Measurements from ENCODE around the gene ERCC2. TPM values are rescaled to one million over a fixed set of nuclear protein-coding genes. Genes with fewer than 3 reads are reported as not detected.
"Not testable (repeated sequence)": the region's sequence is repeated elsewhere in the genome, so short reads cannot be mapped to it uniquely, and the experiment has no call there.

ERCC2 gene
- total RNA-seq, 2 experiments from 2014 or later = 19.0 to 20.0 TPM

DNA sequence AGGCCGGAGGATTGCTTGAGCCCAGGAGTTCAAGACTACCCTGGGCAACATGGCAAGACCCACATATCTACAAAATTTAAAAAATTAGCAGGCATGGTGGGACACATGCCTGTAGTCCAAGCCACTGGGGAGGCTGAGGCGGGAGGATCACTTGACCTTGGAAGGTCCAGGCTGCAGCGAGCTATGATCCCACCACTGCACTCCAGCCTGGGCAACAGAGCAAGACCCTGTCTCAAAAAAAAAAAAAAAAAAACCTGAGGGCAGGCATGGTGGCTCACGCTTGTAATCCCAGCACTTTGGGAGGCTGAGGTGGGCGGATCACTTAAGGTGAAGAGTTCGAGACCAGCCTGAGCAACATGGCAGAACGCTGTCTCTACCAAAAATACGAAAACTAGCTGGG, 61.1 kb downstream of the ERCC2 start:
- DNase-seq; H3K9me3 Mint-ChIP-seq; H3K4me1 Mint-ChIP-seq; H3K27ac Mint-ChIP-seq; H3K4me3 Mint-ChIP-seq; H3K36me3 Mint-ChIP-seq (ENCODE audit: low read depth): not testable (repeated sequence)
- POLR2A ChIA-PET = interaction anchor here (1.0 kb wide), 1 partner anchor 9 kb away, joined by 3 read pairs; no protein-coding TSS in a partner anchor
- CTCF ChIA-PET = interaction anchor here (0.7 kb wide), 1 partner anchor 1823 kb away, joined by 4 read pairs; no protein-coding TSS in a partner anchor
- H3K27me3 Mint-ChIP-seq = peaks cover 10% of the 10 kb centered on the region

DNA sequence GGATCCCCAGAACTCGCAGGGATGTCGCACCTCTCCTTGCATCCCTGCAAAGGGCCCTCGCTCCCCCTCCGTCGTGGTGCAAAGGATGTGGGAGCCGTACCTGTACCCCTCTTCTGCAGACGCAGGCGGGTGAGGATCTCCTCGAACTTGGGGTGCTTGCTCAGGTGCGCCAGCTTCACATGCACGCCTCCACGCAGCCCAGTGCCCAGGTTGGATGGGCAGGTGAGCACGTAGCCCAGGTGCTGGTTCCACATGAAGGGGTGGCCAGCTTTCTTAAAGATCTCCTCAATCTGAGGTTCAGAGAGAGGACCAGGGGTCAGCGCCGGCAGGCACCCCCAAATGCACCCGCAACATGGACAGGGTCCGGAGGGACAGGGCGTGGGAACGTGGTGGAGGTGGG, 63.0 kb downstream of the ERCC2 start:
- Mint-ChIP-seq H3K36me3 (ENCODE audit: low read depth) (no peaks in the 10 kb centered on the region), H3K9me3 (no peaks in the 10 kb centered on the region), H3K4me1 (no peaks in the 10 kb centered on the region), H3K27ac (no peak overlapping the region), H3K4me3 (no peak overlapping the region), H3K27me3 (peaks cover 4% of the 10 kb centered on the region)
- POLR2A ChIA-PET = no interaction called here
- DNase-seq = no peak
- CTCF ChIA-PET = no interaction called here

DNA sequence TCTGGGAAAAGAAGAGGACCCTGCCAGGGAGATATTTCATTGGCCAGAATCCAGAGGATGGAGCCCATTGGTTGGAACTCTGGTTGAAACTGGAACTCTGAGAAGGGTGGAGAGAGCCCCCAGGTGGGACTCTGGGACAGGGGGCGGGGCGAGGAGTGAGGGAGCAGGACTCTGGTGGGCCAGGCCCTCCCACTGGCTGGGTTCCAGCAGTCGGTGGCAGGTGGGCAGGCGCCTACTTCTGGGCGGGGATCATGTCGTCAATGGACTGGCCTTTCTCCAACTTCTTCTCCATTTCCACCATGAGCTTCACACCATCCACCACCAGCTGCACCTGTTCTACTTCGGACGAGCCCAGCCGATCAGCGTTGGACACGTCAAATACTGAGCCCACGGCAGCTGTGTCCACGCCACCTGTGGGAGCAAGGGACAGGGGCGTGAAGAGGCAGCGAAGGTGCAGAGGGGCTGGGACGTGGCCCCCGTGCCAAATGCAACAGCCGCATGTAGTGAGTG, 63.8 kb downstream of the ERCC2 start:
- no peaks in the 10 kb centered on the region for H3K36me3 Mint-ChIP-seq (ENCODE audit: low read depth)
- H3K27me3 Mint-ChIP-seq = peaks cover 4% of the 10 kb centered on the region
- DNase-seq = no peak
- ChIA-PET CTCF (no interaction called here), POLR2A (no interaction called here)
- no peaks in the 10 kb centered on the region for H3K9me3 Mint-ChIP-seq
- no peak overlapping the region for H3K27ac Mint-ChIP-seq
- H3K4me3 Mint-ChIP-seq = no peak overlapping the region
- H3K4me1 Mint-ChIP-seq = no peaks in the 10 kb centered on the region

DNA sequence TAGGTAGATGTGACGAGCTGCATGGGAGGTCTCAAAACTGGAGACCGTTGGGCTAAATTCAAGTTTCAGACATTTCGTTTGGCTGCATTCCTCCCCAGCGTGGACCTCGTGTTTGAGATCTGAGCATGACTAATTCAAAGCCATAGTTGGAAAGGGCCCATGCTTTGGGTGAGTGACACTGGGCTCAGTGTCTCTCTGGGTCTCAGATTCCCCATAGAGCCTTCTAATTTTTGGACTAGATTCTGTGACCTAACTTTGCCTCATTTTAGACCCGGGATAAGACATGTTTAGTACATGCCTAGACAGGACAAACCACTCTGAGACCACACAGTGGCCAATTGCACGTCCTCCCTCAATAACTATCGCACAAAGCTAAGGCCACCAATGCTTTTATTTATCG, 64.3 kb downstream of the ERCC2 start:
- Mint-ChIP-seq H3K36me3 (ENCODE audit: low read depth) (no peaks in the 10 kb centered on the region), H3K9me3 (no peaks in the 10 kb centered on the region), H3K27ac (no peak overlapping the region), H3K4me1 (no peaks in the 10 kb centered on the region), H3K27me3 (peaks cover 4% of the 10 kb centered on the region), H3K4me3 (no peak overlapping the region)
- POLR2A ChIA-PET = interaction anchor here (1.5 kb wide), 1 partner anchor 9 kb away, joined by 4 read pairs; no protein-coding TSS in a partner anchor
- no peak for DNase-seq
- CTCF ChIA-PET = no interaction called here

DNA sequence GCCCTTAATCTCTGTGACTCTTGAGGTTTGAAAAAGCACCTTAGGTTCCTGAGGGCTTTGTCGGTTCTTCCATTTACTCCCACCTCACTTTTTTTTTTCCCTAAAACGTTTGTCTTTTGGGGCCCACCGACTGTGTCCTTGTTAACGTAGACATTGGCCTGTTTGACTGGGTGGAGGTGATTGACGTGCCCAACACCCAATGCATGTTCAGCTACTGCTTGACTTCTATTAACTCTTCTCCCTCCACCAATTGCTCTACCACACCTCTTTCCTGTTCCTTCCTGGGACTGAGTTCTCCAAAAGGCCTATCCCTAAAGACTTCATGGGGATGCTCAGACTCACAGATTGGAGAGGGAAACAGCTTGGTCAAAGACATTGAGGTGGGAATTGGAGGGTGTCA, 65.0 kb downstream of the ERCC2 start:
- ChIA-PET POLR2A (interaction anchor here (1.5 kb wide), 1 partner anchor 9 kb away, joined by 4 read pairs; no protein-coding TSS in a partner anchor), CTCF (no interaction called here)
- Mint-ChIP-seq H3K36me3 (ENCODE audit: low read depth) (no peaks in the 10 kb centered on the region), H3K9me3 (no peaks in the 10 kb centered on the region), H3K4me3 (no peak overlapping the region), H3K4me1 (no peaks in the 10 kb centered on the region), H3K27me3 (peaks cover 4% of the 10 kb centered on the region), H3K27ac (no peak overlapping the region)
- no peak for DNase-seq

DNA sequence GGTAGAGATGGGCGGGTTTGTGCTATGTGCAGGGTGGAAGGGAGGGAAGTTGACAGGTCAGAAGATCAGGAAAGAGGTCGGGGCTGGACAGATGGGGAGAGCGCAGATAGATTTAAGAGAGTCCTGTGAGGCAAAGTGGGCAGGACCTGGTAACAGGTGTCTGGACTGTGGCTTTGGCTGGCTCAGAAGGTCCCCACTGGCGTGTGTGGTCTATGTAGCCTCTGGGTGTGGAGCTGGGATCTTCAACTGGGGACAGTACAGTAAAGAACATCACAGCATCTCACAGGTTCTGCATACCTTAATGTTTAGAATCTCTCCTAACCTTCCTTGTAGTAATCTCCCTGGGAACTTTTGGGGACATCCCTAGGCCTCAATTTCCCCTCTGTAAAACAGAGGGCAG, 65.4 kb downstream of the ERCC2 start:
- no peak overlapping the region for H3K4me3 Mint-ChIP-seq
- H3K27ac Mint-ChIP-seq = no peak overlapping the region
- no peaks in the 10 kb centered on the region for H3K4me1 Mint-ChIP-seq
- no peaks in the 10 kb centered on the region for H3K9me3 Mint-ChIP-seq
- ChIA-PET CTCF (no interaction called here), POLR2A (interaction anchor here (1.5 kb wide), 1 partner anchor 10 kb away, joined by 4 read pairs; no protein-coding TSS in a partner anchor)
- H3K36me3 Mint-ChIP-seq (ENCODE audit: low read depth) = peaks cover 2% of the 10 kb centered on the region
- H3K27me3 Mint-ChIP-seq = peaks cover 4% of the 10 kb centered on the region
- no peak for DNase-seq

DNA sequence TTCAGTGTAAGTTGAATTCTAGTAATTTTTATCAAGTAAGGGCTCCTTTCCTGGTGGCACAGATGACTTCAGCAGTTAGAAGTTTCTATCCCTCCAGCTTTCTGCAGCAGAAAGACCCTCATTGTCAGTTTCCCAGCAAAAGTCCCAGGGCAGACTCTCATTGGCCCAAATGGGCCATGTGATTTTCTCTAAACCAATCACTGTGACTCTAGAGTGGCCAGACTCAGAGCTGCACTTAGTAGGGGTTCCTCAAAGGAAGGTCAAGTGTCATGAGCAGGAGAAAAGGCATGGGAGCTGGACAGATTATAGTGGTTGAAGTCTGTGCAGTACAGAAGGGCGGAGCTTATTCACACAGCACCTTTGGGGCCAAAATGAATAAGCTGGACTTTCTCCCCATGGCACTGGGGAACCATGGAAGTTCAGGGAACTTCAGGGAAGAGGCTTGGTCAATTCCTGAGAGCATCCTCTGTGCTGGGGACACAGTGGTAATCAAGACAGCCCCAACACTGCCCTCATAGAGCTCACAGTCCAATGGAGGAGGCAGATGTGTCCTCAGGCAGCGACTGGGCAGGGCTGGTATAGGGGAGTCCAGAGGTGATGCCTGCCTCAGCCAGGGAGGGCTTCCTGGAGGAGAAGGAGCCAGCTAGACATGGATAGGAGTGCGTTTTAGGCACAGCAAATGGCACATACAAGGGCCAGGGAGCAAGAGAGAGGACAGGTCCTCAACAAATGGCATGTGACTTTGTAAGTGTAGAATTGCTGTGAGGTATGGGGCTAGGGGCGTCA, 66.0 kb downstream of the ERCC2 start:
- H3K27ac Mint-ChIP-seq = no peak overlapping the region
- no peak overlapping the region for H3K4me3 Mint-ChIP-seq
- ChIA-PET POLR2A (interaction anchor here (1.5 kb wide), 1 partner anchor 10 kb away, joined by 4 read pairs; no protein-coding TSS in a partner anchor), CTCF (no interaction called here)
- peaks cover 2% of the 10 kb centered on the region for H3K36me3 Mint-ChIP-seq (ENCODE audit: low read depth)
- no peaks in the 10 kb centered on the region for H3K9me3 Mint-ChIP-seq
- no peak for DNase-seq
- peaks cover 4% of the 10 kb centered on the region for H3K27me3 Mint-ChIP-seq
- no peaks in the 10 kb centered on the region for H3K4me1 Mint-ChIP-seq

DNA sequence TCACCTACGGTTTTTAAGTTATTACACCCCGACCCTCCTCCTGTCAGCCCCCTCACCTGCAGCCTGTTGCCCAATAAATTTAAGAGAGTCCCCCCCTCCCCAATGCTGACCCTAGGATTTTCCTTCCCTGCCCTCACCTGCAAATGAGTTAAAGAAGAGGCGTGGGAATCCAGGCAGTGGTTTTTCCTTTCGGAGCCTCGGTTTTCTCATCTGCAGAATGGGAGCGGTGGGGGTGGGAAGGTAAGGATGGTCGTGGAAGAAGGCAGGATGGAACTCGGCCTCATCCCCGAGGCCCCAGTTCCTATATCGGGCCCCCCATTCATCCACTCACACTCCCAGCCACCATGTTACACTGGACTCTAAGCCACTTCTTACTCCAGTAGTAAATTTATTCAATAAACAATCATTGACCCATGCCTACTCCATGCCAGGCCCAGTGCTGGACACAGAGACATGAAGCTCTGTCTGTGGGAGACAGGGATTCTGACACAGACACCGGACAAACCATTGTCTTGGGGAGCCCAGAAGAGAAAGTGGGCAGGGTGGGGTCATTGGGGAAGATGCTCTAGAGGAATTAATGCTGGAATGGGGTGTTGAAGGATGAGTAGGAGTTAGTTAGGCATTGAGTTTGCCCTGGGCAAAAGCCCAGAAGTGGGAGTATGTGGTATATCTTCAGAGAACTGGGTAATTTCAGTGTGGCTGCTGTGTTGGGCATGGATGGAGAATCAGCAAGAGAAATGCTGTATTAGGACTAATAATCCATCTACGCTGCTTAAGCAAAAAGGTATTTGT, 66.9 kb downstream of the ERCC2 start:
- POLR2A ChIA-PET = no interaction called here
- DNase-seq = no peak
- Mint-ChIP-seq H3K4me1 (no peaks in the 10 kb centered on the region), H3K9me3 (no peaks in the 10 kb centered on the region), H3K36me3 (ENCODE audit: low read depth) (peaks cover 2% of the 10 kb centered on the region), H3K27me3 (peaks cover 4% of the 10 kb centered on the region), H3K27ac (no peak overlapping the region), H3K4me3 (no peak overlapping the region)
- CTCF ChIA-PET = no interaction called here

DNA sequence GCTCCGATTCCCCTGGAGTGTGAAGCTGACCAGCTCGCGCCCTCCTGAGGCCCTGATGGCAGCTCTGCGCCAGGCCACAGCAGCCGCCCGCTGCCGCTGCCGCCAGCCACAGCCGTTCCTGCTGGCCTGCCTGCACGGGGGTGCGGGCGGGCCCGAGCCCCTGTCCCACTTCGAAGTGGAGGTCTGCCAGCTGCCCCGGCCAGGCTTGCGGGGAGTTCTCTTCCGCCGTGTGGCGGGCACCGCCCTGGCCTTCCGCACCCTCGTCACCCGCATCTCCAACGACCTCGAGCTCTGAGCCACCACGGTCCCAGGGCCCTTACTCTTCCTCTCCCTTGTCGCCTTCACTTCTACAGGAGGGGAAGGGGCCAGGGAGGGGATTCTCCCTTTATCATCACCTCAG, 68.0 kb downstream of the ERCC2 start:
- Mint-ChIP-seq H3K27ac (no peak overlapping the region), H3K4me3 (no peak overlapping the region), H3K4me1 (no peaks in the 10 kb centered on the region), H3K27me3 (peaks cover 4% of the 10 kb centered on the region), H3K36me3 (ENCODE audit: low read depth) (peaks cover 2% of the 10 kb centered on the region), H3K9me3 (no peaks in the 10 kb centered on the region)
- CTCF ChIA-PET = no interaction called here
- no peak for DNase-seq
- POLR2A ChIA-PET = no interaction called here

Other genes with a start within 250 kb of the ERCC2 start
- under 1 TPM; 0.10 to 0.15 TPM for gene NKPD1, start 209.6 kb downstream of the ERCC2 start, total RNA-seq
- 10 to 100 TPM; 64.4 to 65.0 TPM for gene TRAPPC6A, start 192.3 kb downstream of the ERCC2 start, total RNA-seq
- 10 to 100 TPM; 16.3 to 20.4 TPM for gene BLOC1S3, start 191.8 kb downstream of the ERCC2 start, total RNA-seq
- not detected for gene EXOC3L2, start 125.2 kb downstream of the ERCC2 start, total RNA-seq
- 10 to 100 TPM; 26.9 to 33.3 TPM for gene MARK4, start 119.3 kb downstream of the ERCC2 start, total RNA-seq
- gene CKM, start 47.7 kb downstream of the ERCC2 start, total RNA-seq = not detected
- gene KLC3, start 29.8 kb downstream of the ERCC2 start, total RNA-seq = not detected
- 10 to 100 TPM; 13.0 to 18.9 TPM for gene PPP1R13L, start 34.5 kb upstream of the ERCC2 start, total RNA-seq
- 1 to 10 TPM; 3.6 to 3.8 TPM for gene POLR1G, start 36.1 kb upstream of the ERCC2 start, total RNA-seq
- 10 to 100 TPM; 59.8 to 60.6 TPM for gene ERCC1, start 53.3 kb upstream of the ERCC2 start, total RNA-seq
- gene FOSB, start 97.4 kb upstream of the ERCC2 start, total RNA-seq = 10 to 100 TPM; 15.3 to 16.1 TPM
- 1 to 10 TPM; 3.0 to 5.5 TPM for gene RTN2, start 126.5 kb upstream of the ERCC2 start, total RNA-seq
- gene PPM1N, start 127.9 kb upstream of the ERCC2 start, total RNA-seq = 1 to 10 TPM; 3.5 to 4.3 TPM
- gene VASP, start 136.9 kb upstream of the ERCC2 start, total RNA-seq = 100 to 1,000 TPM; 224 to 233 TPM
- 10 to 100 TPM; 12.0 to 12.9 TPM for gene OPA3, start 214.2 kb upstream of the ERCC2 start, total RNA-seq
- not detected for gene GPR4, start 231.6 kb upstream of the ERCC2 start, total RNA-seq

Measured in activated CD4-positive, alpha-beta memory T cell treated with anti-CD3 and anti-CD28 coated beads, Interleukin-2, amount 10 ng/mL, durations not matched to agents 7 days and 5 days (primary cell).